Adipocyte (in vitro differentiated cells): ENCODE data around the gene AADACL2.
"Not testable (repeated sequence)": the region's sequence is repeated elsewhere in the genome, so short reads cannot be mapped to it uniquely, and the experiment has no call there.

Source experiments
- DNase-seq: peaks from one replicate; pipeline ENCODE4 v3.0.0-alpha.2; 2015; ENCODE audit warnings: low read depth
- H3K27me3 ChIP-seq: replicated peaks from 2 replicates; pipeline ENCODE4 v1.7.0; 2013; ENCODE audit warnings: mild to moderate bottlenecking, low read length, moderate library complexity; ENCODE audit not compliant: control insufficient read depth, insufficient read depth
- H3K36me3 ChIP-seq: 2 replicates; pipeline ENCODE4 v1.7.0; 2013; ENCODE audit warnings: low read length, mild to moderate bottlenecking, moderate library complexity; ENCODE audit not compliant: control insufficient read depth, insufficient read depth, severe bottlenecking
- H3K4me1 ChIP-seq: 2 replicates; pipeline ENCODE4 v1.7.0; 2013; ENCODE audit warnings: mild to moderate bottlenecking, low read length, moderate library complexity; ENCODE audit not compliant: control insufficient read depth, insufficient read depth
- H3K4me3 ChIP-seq: 2 replicates; pipeline ENCODE4 v1.7.0; 2013; ENCODE audit warnings: mild to moderate bottlenecking, low read length, moderate library complexity
- H3K9ac ChIP-seq: 2 replicates; pipeline ENCODE4 v1.7.0; 2013; ENCODE audit warnings: mild to moderate bottlenecking, low read length, moderate library complexity
- H3K9me3 ChIP-seq: 2 replicates; pipeline ENCODE4 v1.7.0; 2013; ENCODE audit warnings: mild to moderate bottlenecking, low read length, moderate library complexity; ENCODE audit not compliant: control insufficient read depth

AADACL2 gene

GRCh38 chr3:151787626-151788025 lies 53.9 kb downstream of the AADACL2 start:
- H3K36me3 ChIP-seq, result no peaks in the 10 kb centered on the region

GRCh38 chr3:151788401-151788800 lies 54.7 kb downstream of the AADACL2 start:
- H3K4me1 ChIP-seq, result no peaks in the 10 kb centered on the region
- H3K4me3 ChIP-seq, result no peak overlapping the region
- no peaks in the 10 kb centered on the region for H3K36me3 ChIP-seq
- H3K27me3 ChIP-seq, result no peaks in the 10 kb centered on the region
- no peak overlapping the region for H3K9ac ChIP-seq
- no peak for DNase-seq
- no peaks in the 10 kb centered on the region for H3K9me3 ChIP-seq

More at GRCh38 chr3:151787626-151788025, 53.9 kb downstream of the AADACL2 start:
- no peak overlapping the region for H3K9ac ChIP-seq
- no peaks in the 10 kb centered on the region for H3K9me3 ChIP-seq
- peak; percentile 9 for DNase-seq
- H3K4me3 ChIP-seq, result no peak overlapping the region
- no peaks in the 10 kb centered on the region for H3K4me1 ChIP-seq
- no peaks in the 10 kb centered on the region for H3K27me3 ChIP-seq

GRCh38 chr3:151789853-151790463 lies 56.2 kb downstream of the AADACL2 start:
- Histone ChIP-seq H3K27me3 (no peaks in the 10 kb centered on the region), H3K4me3 (no peak overlapping the region), H3K9ac (no peak overlapping the region), H3K9me3 (no peaks in the 10 kb centered on the region), H3K36me3 (no peaks in the 10 kb centered on the region), H3K4me1 (peaks cover 4% of the 10 kb centered on the region)
- peak; percentile 62 for DNase-seq

- H3K9me3 ChIP-seq, DNase-seq, H3K27me3 ChIP-seq, H3K36me3 ChIP-seq, H3K9ac ChIP-seq, H3K4me3 ChIP-seq, H3K4me1 ChIP-seq: not testable (repeated sequence)
Measured at GRCh38 chr3:151790763-151791162, 57.0 kb downstream of the AADACL2 start.

- H3K27me3 ChIP-seq, result no peaks in the 10 kb centered on the region
Measured at GRCh38 chr3:151792411-151792810, 58.7 kb downstream of the AADACL2 start.

GRCh38 chr3:151793636-151794035 lies 59.9 kb downstream of the AADACL2 start:
- Histone ChIP-seq H3K4me3 (no peak overlapping the region), H3K36me3 (no peaks in the 10 kb centered on the region), H3K9ac (no peak overlapping the region), H3K27me3 (no peaks in the 10 kb centered on the region), H3K4me1 (peaks cover 12% of the 10 kb centered on the region), H3K9me3 (no peaks in the 10 kb centered on the region)
- DNase-seq, result no peak

More at GRCh38 chr3:151792411-151792810, 58.7 kb downstream of the AADACL2 start:
- no peaks in the 10 kb centered on the region for H3K9me3 ChIP-seq
- H3K9ac ChIP-seq, result no peak overlapping the region
- no peak overlapping the region for H3K4me3 ChIP-seq
- peaks cover 8% of the 10 kb centered on the region for H3K4me1 ChIP-seq
- no peaks in the 10 kb centered on the region for H3K36me3 ChIP-seq
- DNase-seq, result no peak

GRCh38 chr3:151794080-151794479 lies 60.4 kb downstream of the AADACL2 start:
- Histone ChIP-seq H3K9me3 (no peaks in the 10 kb centered on the region), H3K36me3 (no peaks in the 10 kb centered on the region), H3K27me3 (no peaks in the 10 kb centered on the region), H3K4me3 (no peak overlapping the region), H3K9ac (no peak overlapping the region), H3K4me1 (peaks cover 12% of the 10 kb centered on the region)
- no peak for DNase-seq

GRCh38 chr3:151795276-151795675 lies 61.5 kb downstream of the AADACL2 start:
- H3K36me3 ChIP-seq, result no peaks in the 10 kb centered on the region
- no peak overlapping the region for H3K9ac ChIP-seq
- H3K9me3 ChIP-seq, result no peaks in the 10 kb centered on the region
- H3K4me3 ChIP-seq, result no peak overlapping the region
- DNase-seq, result peak; percentile 48
- no peaks in the 10 kb centered on the region for H3K27me3 ChIP-seq
- peaks cover 14% of the 10 kb centered on the region for H3K4me1 ChIP-seq

- Histone ChIP-seq H3K36me3 (no peaks in the 10 kb centered on the region), H3K4me1 (peaks cover 15% of the 10 kb centered on the region), H3K4me3 (no peak overlapping the region), H3K27me3 (no peaks in the 10 kb centered on the region), H3K9me3 (no peaks in the 10 kb centered on the region), H3K9ac (no peak overlapping the region)
- DNase-seq, result no peak
Measured at GRCh38 chr3:151796105-151796680, 62.5 kb downstream of the AADACL2 start.

- Histone ChIP-seq H3K27me3 (no peaks in the 10 kb centered on the region), H3K36me3 (no peaks in the 10 kb centered on the region), H3K4me1 (peaks cover 15% of the 10 kb centered on the region), H3K4me3 (no peak overlapping the region), H3K9ac (no peak overlapping the region), H3K9me3 (no peaks in the 10 kb centered on the region)
- no peak for DNase-seq
Measured at GRCh38 chr3:151798466-151798865, 64.7 kb downstream of the AADACL2 start.

GRCh38 chr3:151800431-151800830 lies 66.7 kb downstream of the AADACL2 start:
- no peaks in the 10 kb centered on the region for H3K36me3 ChIP-seq
- no peak for DNase-seq

GRCh38 chr3:151804267-151804666 lies 70.5 kb downstream of the AADACL2 start:
- H3K27me3 ChIP-seq, result no peaks in the 10 kb centered on the region
- no peak for DNase-seq
- H3K9me3 ChIP-seq, result peaks cover 16% of the 10 kb centered on the region
- H3K36me3 ChIP-seq, result no peaks in the 10 kb centered on the region
- no peak overlapping the region for H3K4me3 ChIP-seq
- peaks cover 3% of the 10 kb centered on the region for H3K4me1 ChIP-seq
- H3K9ac ChIP-seq, result no peak overlapping the region

More at GRCh38 chr3:151800431-151800830, 66.7 kb downstream of the AADACL2 start:
- H3K9ac ChIP-seq, result no peak overlapping the region
- no peaks in the 10 kb centered on the region for H3K9me3 ChIP-seq
- no peak overlapping the region for H3K4me3 ChIP-seq
- no peaks in the 10 kb centered on the region for H3K27me3 ChIP-seq
- peaks cover 10% of the 10 kb centered on the region for H3K4me1 ChIP-seq
